GM20000 (cell line): ENCODE measurements around the gene ZIC1.

Experiments
- DNase-seq: peaks from one replicate; pipeline ENCODE4 v3.0.0; 2012; ENCODE audit warnings: low spot score
- TF ChIP-seq, protein P1 (sequence below): IDR thresholded peaks from 2 replicates; pipeline ENCODE4 v1.5.1; 2012; ENCODE audit warnings: mild to moderate bottlenecking, control low read depth; ENCODE audit errors: extremely low read depth, missing control alignments

ZIC1 gene

DNA sequence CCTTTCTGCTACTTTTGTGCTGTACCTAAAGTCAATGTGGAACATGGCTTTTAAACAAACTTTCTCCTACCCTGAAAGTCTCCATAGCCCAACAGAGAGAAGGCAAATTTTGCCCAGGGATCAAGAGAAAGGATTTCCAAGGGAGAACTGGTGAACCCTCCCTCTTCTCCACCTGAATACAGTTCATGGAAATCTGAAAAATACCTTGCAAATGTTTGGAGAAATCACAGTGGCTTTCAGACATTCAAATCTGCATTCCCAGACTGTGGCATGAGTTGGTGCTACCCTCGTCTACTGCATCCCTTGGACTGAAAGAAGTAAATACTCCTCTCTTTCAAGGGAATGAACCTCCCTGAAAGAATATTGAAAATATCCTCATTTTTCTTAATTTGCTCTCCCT is 41.5 kb upstream of the ZIC1 start:
- TF ChIP-seq, protein P1, sequence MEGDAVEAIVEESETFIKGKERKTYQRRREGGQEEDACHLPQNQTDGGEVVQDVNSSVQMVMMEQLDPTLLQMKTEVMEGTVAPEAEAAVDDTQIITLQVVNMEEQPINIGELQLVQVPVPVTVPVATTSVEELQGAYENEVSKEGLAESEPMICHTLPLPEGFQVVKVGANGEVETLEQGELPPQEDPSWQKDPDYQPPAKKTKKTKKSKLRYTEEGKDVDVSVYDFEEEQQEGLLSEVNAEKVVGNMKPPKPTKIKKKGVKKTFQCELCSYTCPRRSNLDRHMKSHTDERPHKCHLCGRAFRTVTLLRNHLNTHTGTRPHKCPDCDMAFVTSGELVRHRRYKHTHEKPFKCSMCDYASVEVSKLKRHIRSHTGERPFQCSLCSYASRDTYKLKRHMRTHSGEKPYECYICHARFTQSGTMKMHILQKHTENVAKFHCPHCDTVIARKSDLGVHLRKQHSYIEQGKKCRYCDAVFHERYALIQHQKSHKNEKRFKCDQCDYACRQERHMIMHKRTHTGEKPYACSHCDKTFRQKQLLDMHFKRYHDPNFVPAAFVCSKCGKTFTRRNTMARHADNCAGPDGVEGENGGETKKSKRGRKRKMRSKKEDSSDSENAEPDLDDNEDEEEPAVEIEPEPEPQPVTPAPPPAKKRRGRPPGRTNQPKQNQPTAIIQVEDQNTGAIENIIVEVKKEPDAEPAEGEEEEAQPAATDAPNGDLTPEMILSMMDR = no peak
- no peak for DNase-seq

- TF ChIP-seq, protein P1 = no peak
- DNase-seq = no peak
Observed at GRCh38 chr3:147368151-147368550, 41.0 kb upstream of the ZIC1 start.

GRCh38 chr3:147368561-147369221 is 40.5 kb upstream of the ZIC1 start:
- DNase-seq = no peak
- TF ChIP-seq, protein P1 = no peak

GRCh38 chr3:147369231-147369630 is 39.9 kb upstream of the ZIC1 start:
- TF ChIP-seq, protein P1 = no peak
- no peak for DNase-seq

DNA sequence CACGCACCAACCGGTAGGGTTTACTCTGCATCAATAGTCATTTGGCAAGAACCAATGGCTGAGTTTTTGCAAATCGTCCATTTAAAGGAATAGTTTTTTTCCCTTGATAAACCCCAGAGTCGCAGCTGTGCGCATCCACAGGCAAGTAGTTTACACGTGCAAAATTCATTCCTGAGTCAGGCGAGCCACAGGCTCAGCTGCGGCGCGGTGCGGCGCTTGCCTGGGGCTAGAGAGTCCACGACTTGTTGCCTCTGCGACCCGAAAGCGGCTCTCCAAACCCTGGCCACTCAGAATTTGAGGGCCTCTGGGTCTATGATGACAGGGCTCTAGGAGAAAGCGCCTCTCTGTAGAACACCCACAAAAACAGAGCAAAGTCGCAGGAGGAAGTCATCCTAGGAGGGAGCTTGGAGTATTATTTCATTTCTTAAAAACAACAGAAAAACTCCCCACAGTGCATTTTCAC is 39.5 kb upstream of the ZIC1 start:
- TF ChIP-seq, protein P1 = no peak
- no peak for DNase-seq

GRCh38 chr3:147370349-147370748 is 38.8 kb upstream of the ZIC1 start:
- DNase-seq = no peak
- TF ChIP-seq, protein P1 = no peak

DNA sequence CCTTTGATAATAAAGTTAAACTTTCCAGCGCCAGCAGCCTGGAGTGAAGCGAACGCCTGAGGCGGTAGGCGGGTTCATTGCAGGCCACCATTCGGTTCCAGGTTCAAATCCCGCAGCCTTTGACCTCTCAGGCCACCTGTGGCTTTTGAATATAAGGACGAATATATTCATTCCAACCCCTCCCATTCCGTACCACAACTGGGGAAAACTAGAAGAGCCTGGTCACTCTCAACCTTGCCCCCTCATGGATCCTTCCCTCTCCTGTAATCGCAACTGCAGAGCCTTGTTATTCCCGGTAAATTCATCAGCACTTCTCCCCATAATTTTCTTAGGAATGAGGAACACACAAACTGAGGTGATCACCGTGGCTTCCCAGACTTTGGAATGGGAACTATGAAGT is 38.0 kb upstream of the ZIC1 start:
- no peak for DNase-seq
- TF ChIP-seq, protein P1 = no peak
